Measurements from ENCODE around the gene FAM184A.
"Not testable (repeated sequence)": the region's sequence is repeated elsewhere in the genome, so short reads cannot be mapped to it uniquely, and the experiment has no call there.

The FAM184A gene

DNA sequence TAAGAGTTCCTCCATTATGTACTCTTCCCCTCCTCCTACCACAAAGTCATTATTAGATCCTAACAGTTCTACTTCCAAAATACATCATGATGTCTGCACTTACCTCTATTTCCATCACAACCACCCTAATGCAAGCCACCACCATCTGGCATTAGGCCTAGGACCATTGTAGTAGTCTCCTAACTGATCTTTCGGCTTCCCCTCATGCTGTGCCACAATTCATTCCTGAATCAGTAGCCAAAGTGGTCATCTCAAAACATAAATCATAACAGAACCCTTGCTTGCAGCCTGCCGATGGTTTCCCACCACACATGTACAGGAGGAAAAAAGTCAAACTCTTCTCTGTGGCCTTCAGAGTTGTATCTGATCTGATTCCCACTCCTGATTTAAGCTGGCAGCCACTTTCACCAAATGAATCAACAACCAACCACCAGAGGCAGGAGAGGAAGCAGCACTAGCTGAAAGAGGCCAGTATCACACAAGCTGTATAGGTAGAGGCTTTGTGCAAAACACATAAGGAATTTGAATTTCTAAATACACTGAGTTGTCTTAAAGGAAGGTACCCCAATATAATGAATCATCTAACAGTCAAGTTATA, 26.1 kb downstream of the FAM184A start:
- no peak for DNase-seq

GRCh38 chr6:119044255-119044654, 34.2 kb downstream of the FAM184A start:
- no peak for DNase-seq

GRCh38 chr6:119043783-119044182, 34.7 kb downstream of the FAM184A start:
- DNase-seq, result no peak

GRCh38 chr6:119043265-119043664, 35.2 kb downstream of the FAM184A start:
- DNase-seq, result no peak

- no peak for DNase-seq
Measured at GRCh38 chr6:119040636-119041035, 37.8 kb downstream of the FAM184A start.

- DNase-seq, result no peak
Measured at GRCh38 chr6:119040229-119040628, 38.2 kb downstream of the FAM184A start.

DNA sequence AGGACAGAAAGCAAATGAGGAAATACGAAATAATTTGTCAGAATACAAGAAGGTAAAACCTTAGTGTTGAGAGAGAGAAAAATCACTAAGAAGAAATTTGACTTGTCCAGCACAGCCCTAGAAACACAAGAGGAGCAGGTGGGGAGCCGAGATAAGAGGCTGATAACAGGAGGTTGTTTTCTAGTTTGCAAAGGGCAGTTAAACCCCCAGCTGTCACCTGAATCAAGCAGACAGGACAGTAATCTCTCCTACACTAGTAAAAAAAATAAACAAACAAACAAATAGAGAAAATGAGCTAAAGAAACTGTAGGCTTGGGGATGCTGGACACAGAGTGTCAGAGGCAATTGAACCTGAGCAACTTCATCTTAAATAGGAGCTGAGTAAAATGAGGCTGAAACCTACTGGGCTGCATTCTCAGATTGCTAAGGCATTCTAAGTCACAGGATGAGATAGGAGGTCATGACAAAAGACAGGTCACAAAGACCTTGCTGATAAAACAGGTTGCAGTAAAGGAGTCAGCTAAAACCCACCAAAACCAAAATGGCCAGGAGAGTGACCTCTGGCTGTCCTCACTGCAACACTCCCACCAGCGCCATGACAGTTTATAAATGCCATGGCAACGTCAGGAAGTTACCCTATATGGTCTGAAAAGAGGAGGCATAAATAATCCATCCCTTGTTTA, 40.4 kb downstream of the FAM184A start:
- no peak for DNase-seq

GRCh38 chr6:119037264-119037663, 41.2 kb downstream of the FAM184A start:
- DNase-seq, result no peak

DNA sequence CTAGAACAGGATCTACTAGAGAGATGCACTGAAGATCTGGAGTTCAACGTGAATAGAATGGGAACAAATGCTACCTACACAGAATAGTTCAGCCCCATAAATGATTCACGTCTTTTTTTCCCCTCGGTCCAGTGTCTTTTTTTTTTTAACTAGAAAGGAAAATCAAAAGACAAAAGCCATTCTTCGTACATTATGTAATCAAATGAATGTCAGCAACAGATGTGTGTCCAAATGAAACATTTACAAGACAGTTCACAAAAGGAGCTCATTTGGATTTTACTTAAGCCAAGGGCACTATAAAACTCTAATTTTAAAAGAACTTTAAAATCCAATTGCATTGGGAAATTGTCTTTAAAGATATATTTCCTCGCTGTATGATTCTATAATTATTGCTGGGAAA, 42.4 kb downstream of the FAM184A start:
- DNase-seq, result no peak

DNA sequence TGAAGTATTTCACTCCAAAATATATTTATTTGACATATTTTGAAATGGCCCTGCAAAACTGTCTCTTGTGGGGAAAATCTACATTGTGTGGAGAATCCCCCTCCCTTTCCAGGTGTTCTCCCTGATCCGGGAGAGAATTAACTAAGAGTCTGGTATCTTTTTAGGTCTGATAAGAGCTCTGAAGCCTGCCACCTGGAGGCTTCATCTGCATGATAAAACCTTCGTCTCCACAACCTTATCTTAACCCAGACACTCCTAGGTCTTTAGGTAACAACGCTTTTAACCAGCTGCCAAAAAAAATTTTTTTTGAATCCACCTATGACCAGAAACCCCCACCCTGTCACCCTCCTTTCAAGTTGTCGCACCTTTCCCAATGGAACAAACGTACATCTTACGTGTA, 43.0 kb downstream of the FAM184A start:
- no peak for DNase-seq

- no peak for DNase-seq
Measured at GRCh38 chr6:119034827-119035458, 43.5 kb downstream of the FAM184A start.

DNA sequence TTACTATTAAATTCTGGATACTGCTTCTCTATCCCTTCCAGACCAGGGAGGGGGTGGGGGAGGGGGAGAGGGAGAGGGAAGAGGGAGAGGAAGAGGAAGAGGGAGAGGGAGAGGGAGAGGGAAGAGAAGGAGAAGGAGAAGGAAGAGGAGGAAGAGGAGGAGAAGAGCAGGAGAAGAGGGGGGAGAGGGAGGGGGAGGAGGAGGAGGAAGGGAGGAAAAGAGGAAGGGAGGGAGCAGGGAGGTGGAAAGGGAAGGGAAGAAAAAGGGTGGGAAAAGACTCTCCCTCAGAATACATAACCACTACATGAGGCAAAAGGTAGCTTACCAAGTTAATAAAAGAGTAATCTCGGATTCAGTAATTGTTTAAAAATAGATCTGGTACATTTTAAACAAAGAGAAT, 46.0 kb downstream of the FAM184A start:
- DNase-seq, result no peak

- DNase-seq, result no peak
Measured at GRCh38 chr6:119030759-119031158, 47.7 kb downstream of the FAM184A start.

GRCh38 chr6:119028091-119028490, 50.4 kb downstream of the FAM184A start:
- no peak for DNase-seq

DNA sequence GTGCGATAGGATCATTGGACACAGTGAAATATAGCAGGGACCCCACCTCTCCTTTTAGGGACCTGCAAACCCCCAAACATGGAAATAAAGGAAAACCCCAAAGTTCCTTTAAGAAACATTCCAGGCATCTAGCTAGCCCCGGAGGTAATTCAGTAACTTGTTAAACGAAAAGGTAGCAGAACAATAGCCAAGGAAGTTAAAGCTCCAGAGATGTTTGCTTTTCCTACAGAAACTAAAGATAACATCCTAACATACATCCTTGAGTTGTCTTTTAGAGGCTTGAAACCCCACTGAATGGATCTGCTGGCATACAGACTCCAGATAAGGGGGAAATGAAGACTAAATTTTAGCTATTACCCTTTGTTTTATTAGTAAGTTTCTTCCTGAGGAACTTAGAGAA, 51.0 kb downstream of the FAM184A start:
- DNase-seq, result no peak

GRCh38 chr6:119026822-119027221, 51.6 kb downstream of the FAM184A start:
- no peak for DNase-seq

DNA sequence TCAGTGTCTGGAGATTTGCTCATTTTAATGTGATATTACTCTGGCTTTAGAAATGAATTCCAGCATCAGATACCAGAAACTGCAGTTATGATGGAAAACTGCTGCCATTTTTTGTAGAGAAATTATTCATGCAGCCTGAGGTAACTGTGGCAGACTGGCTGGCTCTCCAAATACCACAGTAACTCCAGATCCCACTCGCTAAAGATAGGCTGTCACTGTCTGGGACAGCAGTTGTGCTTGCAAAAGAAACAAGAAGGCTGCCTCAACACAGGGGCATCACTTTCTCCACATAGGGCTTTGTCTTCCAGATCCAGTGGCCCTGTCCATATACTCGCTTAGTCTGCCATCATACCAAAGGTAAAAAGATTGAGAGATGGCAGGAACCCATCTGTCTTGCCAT, 52.7 kb downstream of the FAM184A start:
- DNase-seq, result no peak

DNA sequence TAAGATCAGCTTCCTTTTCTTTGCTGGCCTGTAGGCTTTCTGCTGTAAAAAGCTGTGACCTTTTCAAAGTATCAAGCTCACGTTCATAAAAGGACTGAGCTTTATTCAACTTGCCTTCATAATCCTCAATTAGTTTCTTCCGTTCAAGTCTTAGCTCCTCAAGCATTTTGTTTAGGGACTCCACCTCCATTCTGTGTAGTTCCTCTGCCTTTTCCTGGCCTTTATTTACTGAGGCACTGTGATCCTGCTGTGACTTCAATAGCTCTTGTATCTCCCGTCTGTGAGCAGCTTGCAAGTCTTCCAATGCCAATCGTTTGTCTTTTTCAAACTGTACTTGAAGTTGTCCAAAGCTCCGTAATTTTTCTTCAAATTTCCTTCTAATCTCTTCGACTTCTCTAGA, 54.4 kb downstream of the FAM184A start:
- no peak for DNase-seq

- no peak for DNase-seq
Measured at GRCh38 chr6:119022796-119023195, 55.7 kb downstream of the FAM184A start.

DNA sequence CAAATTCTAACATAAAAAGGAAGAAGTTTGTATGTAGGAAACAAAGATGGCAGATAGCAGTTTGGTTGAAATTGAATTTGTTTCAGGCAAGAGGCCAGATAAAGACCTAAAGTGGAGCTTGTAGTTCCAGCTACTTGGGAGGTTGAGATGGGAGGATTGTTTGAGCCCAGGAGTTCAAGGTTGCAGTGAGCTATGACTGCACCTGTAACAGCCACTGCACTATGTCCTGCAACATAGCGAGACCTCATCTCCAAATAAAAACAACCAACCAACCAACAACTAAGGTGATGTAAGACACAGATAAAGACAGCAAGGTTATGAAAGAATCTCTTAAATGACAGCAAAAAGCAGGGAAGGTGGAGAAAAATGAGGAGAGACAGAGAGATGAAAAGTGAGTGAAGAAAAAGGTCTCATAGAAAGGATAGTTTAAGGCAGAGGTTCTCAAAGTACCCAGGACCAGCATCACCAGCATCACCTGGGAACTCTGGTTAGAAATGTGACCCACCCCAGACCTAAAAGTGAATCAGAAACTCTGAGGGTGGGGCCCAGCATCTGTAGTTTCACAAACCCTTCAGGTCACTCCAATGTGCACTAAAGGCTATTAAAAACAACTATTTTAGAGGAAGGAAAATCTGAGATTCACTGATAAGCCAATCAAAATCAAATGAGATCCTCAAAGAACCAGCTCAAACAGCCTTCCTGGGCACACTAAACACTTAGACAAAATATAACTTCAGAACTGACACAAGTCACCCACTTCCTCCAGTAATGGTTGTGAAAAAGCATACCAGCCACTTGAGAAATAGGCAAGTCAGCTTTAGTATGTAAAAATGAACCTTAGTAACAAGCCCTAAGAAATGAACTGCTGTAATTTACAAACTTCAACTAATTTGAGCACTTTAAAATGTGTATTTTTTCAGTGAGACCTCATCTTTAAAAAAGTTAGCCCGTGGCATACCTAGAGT, 57.6 kb downstream of the FAM184A start:
- DNase-seq, result no peak

- DNase-seq, result not testable (repeated sequence)
Measured at GRCh38 chr6:119015165-119015564, 63.3 kb downstream of the FAM184A start.

GRCh38 chr6:119012521-119012920, 65.9 kb downstream of the FAM184A start:
- DNase-seq, result no peak

GRCh38 chr6:119009266-119009665, 69.2 kb downstream of the FAM184A start:
- not testable (repeated sequence) for DNase-seq

Data from activated naive CD4-positive, alpha-beta T cell treated with anti-CD3 and anti-CD28 coated beads, Interleukin-2, amount 50 U/mL, for 16 hours (primary cell).